GM21717 (cell line): ENCODE results near the gene CDH7.

Experiments
- ATAC-seq: cut with Tn5 transposase; IDR thresholded peaks from one replicate; pipeline ENCODE4 v1.9.1; 2021; ENCODE audit warnings: mild to moderate bottlenecking, moderate library complexity; ENCODE audit not compliant: unreplicated experiment

CDH7 gene

GRCh38 chr18:65768120-65768778 is 17.4 kb downstream of the CDH7 start:
- ATAC-seq = no peak

GRCh38 chr18:65769652-65770051 is 18.8 kb downstream of the CDH7 start:
- no peak for ATAC-seq

GRCh38 chr18:65786474-65786873 is 35.7 kb downstream of the CDH7 start:
- ATAC-seq = no peak

GRCh38 chr18:65788373-65788772 is 37.6 kb downstream of the CDH7 start:
- no peak for ATAC-seq

- ATAC-seq = no peak
Measured at GRCh38 chr18:65790604-65791003, 39.8 kb downstream of the CDH7 start.

GRCh38 chr18:65791719-65792118 is 40.9 kb downstream of the CDH7 start:
- no peak for ATAC-seq

GRCh38 chr18:65792456-65793074 is 41.8 kb downstream of the CDH7 start:
- ATAC-seq = no peak

- ATAC-seq = no peak
Measured at GRCh38 chr18:65808759-65809158, 57.9 kb downstream of the CDH7 start.

- ATAC-seq = no peak
Measured at GRCh38 chr18:65811307-65811706, 60.5 kb downstream of the CDH7 start.

- ATAC-seq = no peak
Measured at GRCh38 chr18:65815506-65815905, 64.7 kb downstream of the CDH7 start.

- ATAC-seq = no peak
Measured at GRCh38 chr18:65817178-65817577, 66.4 kb downstream of the CDH7 start.

GRCh38 chr18:65821911-65822310 is 71.1 kb downstream of the CDH7 start:
- ATAC-seq = no peak

- no peak for ATAC-seq
Measured at GRCh38 chr18:65822826-65823225, 72.0 kb downstream of the CDH7 start.

- ATAC-seq = no peak
Measured at GRCh38 chr18:65827444-65827843, 76.6 kb downstream of the CDH7 start.

- no peak for ATAC-seq
Measured at GRCh38 chr18:65835881-65836280, 85.1 kb downstream of the CDH7 start.

GRCh38 chr18:65846107-65846506 is 95.3 kb downstream of the CDH7 start:
- no peak for ATAC-seq

GRCh38 chr18:65852273-65852672 is 101.5 kb downstream of the CDH7 start:
- ATAC-seq = no peak

- ATAC-seq = no peak
Measured at GRCh38 chr18:65859075-65859474, 108.3 kb downstream of the CDH7 start.

- ATAC-seq = no peak
Measured at GRCh38 chr18:65869527-65869926, 118.7 kb downstream of the CDH7 start.

- no peak for ATAC-seq
Measured at GRCh38 chr18:65876310-65876709, 125.5 kb downstream of the CDH7 start.

GRCh38 chr18:65897292-65897691 is 146.5 kb downstream of the CDH7 start:
- no peak for ATAC-seq

GRCh38 chr18:65901522-65901921 is 150.7 kb downstream of the CDH7 start:
- ATAC-seq = no peak

GRCh38 chr18:65906621-65907034 is 155.8 kb downstream of the CDH7 start:
- ATAC-seq = no peak
